Measurements from ENCODE around the gene BICD2. TPM values are rescaled to one million over a fixed set of nuclear protein-coding genes. Genes with fewer than 3 reads are reported as not detected.

BICD2 gene
- total and polyA plus RNA-seq, 2 of the 8 experiments (the other 6 are each of a cell fraction or from before 2014, with no cell fraction given), result 6.6 to 22.8 TPM

GRCh38 chr9:92665836-92666235, 98.8 kb downstream of the BICD2 start (continued):
- TF ChIP-seq SAP30 (IDR thresholded peaks at IDR 0.05; ENCODE audit: insufficient read depth, insufficient replicate concordance, low read length) (no peak), EZH2 (IDR thresholded peaks at IDR 0.05; ENCODE audit: low read depth, low read length, severe bottlenecking) (no peak), GABPA (IDR thresholded peaks at IDR 0.05; ENCODE audit: borderline replicate concordance, insufficient read depth, low read length) (no peak), TAF1 (IDR thresholded peaks at IDR 0.05; ENCODE audit: low read depth, low read length) (no peak)

Data from H1 (cell line).